ENCODE data around the gene IGDCC3.
"Not testable (repeated sequence)": the region's sequence is repeated elsewhere in the genome, so short reads cannot be mapped to it uniquely, and the experiment has no call there.

IGDCC3 gene

DNA sequence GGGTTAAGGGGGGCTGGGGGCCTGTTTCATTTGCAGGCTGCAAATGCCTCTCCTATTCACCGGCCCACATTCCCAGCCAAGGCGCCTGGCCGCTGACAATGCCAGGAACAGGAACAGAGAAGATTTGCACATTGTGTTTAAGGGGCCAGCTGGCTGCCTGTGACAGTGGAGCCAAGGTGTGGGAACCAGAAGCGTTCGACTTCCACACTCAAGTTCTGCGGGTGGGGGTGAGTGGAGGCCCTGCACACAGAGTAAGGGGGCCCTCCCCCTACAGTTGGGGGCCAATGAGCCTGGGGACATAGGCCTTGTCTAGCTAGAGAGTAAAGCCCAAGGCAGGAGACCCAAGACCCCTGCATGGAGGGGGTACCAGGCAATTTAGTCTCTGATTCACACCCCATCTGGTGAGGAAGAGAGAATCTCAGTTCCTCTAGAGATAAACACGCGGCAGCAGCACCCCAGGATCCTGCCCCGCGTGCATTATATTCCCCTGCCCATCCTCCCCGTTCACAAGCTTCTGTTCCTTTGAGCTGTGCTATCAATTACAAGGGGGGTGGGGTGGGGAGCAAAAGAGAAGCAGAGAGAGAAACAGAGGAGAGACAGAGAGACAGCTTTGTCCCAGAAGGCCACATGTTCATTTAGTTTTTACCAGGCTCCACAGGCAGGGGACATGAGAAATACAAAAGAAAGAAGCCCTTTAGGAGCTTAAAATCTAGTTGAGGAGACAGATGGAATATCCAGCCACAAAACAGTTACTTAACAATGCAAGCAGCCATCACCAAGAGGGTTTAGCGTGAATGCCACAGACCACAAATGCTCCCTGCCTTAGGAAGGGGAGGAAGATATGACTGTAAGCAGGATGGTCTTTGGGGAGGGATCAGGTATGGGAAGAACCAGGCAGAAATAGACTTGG is 9.2 kb downstream of the IGDCC3 start:
- DNase-seq = peak; percentile 73

DNA sequence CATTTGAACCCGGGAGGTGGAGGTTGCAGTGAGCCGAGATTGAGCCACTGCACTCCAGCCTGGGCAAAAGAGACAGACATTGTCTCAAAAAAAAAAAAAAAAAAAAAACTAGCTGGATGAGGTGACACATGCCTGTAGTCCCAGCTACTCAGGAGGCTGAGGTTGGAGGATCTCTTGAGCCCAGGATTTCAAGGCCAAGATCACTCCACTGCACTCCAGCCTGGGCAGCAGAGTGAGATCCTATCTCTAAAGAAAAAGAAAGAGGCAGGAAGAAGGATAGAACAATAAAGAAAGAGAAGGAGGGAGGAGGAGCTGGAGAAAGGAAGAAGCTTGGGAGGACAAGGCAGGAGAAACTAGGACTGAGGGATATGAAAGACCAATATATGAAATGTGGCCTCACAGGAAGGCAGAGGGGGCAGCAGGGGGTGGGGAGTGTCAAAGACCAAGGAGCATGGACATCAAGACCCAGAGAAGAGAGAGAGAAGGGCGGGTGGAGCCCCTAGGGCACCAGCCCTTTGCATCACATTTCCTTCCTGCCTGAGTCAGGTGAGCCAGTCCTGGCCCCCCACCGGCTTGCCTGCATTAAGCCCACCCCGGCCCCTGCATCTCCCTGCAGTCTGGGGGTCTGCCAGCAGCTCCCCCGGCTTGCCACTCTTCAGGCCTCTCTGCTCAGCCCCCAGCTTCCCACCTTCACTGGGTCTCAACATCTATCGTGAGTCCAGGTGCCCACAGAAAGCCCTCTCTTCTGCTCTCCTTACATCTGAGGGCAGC is 11.5 kb downstream of the IGDCC3 start:
- DNase-seq = no peak

DNA sequence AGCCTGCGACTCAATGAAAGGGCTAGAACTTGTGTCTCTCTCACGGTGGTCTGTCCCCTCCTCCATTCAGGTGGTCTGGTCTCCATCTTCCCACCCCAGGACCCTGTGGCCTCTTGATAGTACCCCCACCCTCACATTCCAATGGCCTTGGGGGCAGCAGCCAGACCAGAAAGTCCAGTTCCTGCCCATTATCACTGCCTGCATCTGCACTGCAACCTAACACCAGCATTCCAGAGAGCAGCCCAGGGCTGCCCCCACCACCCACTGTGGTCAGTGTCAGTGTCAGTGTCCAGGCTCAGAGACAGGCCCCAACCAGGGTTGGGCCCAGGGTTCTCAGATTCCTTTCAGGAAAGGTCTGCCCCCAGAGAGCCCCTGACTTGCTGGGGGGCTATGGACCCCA is 12.6 kb downstream of the IGDCC3 start:
- DNase-seq = no peak

DNA sequence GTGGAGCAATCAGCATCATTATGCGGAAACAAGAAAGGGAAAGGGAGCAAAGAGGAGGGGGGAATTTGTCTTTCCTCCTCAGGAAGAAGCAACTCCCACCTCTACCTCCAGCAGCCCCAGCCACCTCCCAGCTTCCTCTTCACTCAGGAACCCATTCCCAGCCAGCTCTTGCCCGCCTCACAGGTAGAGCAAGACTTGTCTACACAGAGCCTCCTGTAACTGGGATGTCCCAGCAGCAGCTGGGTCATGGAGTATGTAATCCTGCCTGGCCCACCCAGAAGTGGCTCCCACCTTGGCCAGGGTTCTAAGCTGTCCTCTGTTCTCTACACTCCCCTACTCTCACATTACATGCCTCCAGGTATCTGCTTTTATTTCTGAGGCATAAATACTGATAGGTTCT is 14.0 kb downstream of the IGDCC3 start:
- no peak for DNase-seq

DNA sequence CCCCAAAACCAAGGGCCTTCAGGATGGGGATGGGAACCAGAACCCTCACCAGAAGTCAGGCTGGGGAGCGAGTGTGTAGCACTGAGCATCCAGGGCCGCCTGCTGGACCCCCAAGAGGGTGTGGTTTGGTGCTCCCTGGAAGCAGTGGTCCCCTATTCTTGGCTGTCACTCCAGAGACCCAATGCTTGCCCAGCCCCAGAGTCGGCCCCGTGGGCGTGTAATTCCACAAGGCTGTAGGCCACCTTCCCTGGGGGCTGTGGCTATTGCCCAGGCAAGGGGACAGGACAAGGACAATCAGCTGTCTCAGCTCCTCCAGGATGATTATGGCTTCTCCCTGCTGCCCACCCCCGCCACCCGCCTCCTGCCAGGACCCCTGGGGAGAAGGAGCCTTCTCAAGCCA is 14.5 kb downstream of the IGDCC3 start:
- DNase-seq = no peak

DNA sequence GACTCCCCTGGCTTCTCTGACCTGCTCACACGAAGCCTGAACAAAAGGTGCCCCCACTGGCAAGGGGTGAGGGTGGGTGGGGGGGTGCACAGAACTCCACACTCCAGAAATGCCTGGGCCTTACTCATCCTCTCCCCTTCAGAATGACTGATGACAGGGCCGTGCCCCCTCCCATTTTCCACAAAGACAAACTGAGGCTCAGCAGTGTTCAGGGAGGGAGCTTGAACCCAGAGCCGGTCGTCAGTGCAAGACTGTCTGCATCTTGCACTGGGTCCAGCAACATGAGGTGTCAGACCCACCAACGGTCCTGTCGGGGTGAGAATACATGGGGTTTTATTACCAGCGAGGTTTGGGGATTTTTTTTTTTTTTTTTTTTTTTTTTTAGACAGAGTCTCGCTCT is 15.3 kb downstream of the IGDCC3 start:
- no peak for DNase-seq

DNA sequence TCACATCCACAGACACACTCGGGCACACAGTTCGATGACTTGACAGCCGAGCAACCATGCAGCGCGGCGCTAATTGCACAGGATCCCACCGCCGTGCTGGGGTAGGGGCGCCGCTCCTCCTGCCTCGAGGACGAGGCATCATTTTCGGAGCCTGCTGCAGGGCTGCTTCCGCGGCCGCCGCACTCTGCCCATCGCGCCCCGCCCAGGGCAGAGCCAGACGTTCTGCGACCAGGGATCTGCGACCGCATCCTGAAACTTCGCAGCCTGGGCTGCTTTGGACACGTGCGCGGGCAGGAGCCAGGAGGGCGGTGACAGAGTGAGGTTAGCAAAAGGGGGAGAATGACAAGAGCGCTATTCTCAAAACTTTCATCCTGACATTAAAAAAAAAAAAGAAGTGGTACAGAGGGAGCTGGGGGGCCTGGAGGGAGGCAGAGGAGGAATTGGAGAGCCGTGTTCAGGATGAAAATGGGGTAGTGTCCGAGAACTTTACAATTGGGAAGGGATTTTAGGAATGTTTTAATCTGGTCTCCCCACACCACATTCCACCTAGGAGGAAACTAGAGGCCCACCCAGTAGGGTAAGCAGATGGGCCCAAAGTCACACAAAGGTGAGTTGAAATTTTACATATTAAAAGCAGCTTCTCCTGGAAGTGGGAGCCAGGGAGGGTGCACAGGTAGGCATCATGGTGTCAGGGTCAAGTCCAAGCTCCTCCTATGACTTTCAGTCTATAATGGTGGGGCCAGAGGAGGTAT is 15.9 kb downstream of the IGDCC3 start:
- no peak for DNase-seq

DNA sequence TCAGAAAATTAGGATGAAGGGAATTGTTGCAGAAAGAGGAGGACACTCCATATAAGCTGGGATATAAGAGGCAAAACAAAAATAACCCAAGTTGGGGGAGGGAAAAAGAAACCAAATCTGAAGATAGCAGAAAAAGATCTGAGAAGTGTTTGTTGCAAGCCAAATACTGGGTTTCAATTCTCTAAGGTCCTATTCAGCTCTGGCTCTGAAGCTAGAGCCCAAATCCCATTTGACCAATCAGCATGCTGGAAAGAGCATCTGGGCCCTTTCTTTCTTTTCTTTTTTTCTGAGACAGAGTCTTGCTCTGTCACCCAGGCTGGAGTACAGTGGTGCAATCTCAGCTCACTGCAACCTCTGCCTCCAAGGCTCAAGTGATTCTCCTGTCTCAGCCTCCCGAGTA is 17.3 kb downstream of the IGDCC3 start:
- no peak for DNase-seq

DNA sequence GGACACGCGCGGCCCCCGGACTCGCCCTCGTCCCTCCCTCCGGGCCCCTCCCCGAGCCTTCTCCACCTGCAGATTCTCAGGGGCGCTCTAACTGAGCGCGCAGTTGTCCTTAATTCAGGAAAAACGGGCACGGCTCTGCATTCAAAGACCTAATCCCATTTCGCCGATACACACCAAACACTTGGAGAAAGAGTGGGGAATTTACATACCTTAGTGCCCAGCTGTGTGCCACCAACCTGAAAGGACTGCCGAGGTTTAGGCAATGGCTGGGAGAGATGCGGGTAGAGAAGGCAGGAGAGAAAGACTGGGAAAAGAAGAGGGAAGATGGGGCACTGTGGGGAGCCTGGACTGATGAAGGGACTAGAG is 21.8 kb downstream of the IGDCC3 start:
- no peak for DNase-seq

DNA sequence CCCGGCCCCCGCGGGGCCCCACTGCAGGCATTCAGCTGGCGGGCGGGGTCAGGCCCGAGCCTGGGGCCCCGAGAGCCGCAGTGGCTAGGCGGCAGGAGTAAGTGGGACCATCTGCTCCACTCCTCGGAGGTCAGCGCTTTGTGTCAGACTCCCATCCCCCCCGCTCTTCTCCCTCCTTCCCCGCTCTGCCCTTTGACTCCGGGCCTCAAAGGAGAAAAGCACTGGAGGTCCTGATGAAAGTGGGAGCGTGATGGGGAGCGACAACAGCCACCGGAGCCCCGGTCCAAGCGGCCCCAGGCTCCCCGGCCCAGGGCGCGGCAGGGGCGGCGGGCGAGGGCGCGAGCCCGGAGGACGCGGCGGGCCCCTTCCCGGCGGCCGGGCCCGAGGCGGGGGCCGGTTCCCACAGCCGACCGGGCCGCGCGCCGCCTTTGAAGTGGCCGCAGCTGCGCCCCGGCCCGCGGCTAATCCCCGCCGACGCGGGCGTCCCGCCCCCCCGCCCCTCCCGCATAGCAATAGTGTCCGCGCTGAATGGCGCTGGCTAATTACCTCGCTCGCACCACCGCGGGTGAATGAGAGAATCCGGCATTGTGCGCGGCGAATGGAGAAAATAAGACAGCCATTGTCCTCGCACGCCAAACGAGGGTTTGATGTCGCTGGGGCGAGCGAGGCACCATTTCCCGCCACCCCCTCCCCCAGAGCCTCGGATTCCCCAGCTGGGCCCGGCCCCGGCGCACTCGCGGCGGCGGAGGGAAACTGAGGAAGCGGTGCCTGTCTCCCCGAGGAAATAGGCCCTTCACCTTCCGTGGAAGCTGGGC is 22.4 kb downstream of the IGDCC3 start:
- no peak for DNase-seq

DNA sequence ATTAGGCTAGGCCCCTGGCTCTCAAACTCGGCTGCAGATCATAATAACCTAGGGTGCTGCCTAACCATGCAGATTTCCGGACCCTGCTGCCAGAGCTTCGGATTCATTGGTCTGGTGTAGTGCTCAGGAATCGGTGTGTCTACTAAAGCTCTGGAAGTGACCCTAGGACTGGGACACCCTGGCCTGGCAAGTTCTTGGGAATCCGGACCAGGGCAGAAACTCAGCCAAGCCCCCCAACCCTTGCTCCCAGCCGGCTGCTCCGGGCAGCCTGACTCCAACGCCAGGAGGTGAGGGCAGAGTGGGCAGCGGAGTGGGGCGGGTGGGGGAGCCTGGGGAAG is 23.0 kb downstream of the IGDCC3 start:
- DNase-seq = no peak

DNA sequence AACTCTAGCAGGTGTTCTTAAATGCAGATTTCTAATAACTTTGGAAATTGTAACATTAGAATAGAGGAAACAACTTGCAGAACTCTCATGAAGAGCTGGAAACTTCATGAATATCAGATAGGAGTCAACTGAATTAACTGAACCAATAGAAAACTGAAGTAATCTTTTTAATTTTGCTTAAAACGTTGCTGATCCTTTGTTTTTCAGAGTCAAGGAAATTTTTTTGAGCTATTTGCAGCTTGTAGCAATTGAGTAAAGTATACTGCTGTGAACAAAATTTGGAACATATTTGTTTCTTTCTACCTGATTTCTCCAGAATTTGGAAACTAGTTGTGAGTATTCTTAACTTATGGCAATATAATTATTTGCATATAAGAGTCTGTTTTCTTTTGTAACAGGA is 25.8 kb downstream of the IGDCC3 start:
- DNase-seq = not testable (repeated sequence)

DNA sequence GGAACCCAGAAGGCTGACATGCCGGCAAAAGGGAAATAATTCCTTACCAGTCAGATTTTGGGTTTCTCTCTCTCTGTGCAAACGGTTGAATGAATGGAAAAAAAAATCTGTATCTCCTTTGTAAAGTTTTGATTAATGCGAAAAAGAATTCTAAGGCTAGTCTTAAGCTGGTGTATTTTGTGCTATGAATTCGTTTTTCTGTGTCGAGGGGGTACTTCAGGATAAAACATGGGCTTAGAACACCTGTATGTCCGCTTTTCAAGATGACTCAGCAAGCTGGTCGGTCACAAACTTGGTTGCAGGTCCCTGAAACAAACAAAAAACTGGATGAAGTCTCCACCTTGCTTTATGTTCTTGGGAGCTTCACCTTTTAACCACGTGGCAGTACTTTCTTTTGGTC is 28.5 kb downstream of the IGDCC3 start:
- no peak for DNase-seq

DNA sequence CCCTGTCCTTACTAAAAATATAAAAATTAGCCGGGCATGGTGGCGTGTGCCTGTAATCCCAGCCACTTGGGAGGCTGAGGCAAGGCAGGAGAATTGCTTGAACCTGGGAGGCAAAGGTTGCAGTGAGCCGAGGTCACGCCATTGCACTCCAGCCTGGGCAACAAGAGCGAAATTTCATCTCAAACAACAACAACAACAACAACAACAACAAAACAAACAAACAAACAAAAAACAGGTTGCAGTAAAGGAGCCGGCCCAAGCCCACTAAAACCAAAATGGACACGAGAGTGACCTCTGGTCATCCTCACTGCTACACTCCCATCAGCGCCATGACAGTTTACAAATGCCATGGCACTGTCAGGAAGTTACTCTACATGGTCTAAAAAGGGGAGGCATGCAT is 30.0 kb downstream of the IGDCC3 start:
- DNase-seq = not testable (repeated sequence)

DNA sequence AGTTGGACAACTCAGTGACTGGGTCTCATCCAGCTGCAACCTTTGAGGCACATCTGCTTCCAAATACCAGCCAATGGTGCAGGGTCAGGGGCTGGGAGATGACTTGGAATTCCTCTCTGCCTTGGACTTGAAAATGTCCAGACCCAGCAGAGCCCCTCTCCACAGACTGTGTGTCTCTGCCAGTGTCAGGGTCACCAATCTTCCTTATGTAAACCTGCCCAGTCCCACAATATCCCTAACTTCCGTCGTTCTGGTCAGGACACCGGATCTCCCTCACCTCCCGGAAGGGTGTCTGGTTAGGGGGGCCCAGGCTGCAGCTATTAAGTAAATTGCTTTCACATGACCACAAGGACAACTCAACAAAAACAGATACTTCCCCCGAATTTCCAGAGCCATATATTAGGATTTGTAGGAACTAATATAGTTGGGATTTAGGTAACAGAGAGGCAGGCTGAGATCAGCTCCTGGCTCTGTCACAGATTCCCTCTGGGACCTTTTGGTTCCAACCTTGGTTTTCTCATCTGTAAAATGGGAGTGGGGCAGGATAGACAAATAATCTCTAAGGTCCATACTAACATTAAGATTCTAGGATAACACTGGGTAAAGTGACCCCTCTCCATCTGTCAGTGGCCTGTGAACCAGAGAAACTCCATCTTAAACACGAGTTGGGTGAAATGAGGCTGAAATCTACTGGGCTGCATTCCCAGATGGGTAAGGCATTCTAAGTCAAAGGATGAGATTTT is 30.8 kb downstream of the IGDCC3 start:
- no peak for DNase-seq

DNA sequence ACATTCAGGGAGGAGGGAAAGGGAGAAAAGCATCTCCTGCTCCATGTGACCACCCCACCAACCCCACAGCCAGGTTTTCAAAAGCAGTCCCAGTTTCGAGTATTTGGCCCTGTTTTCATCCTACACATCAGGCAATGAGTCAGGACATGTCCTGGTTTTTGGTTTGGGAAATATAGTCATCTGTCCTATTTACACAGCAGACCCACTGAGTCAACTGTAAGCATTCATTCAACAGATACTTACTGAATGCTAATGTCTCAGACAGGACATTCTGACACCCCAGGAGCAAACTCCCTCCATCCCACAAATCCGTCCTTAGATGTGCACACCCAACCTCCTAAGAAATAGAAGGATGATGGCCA is 32.9 kb downstream of the IGDCC3 start:
- no peak for DNase-seq

DNA sequence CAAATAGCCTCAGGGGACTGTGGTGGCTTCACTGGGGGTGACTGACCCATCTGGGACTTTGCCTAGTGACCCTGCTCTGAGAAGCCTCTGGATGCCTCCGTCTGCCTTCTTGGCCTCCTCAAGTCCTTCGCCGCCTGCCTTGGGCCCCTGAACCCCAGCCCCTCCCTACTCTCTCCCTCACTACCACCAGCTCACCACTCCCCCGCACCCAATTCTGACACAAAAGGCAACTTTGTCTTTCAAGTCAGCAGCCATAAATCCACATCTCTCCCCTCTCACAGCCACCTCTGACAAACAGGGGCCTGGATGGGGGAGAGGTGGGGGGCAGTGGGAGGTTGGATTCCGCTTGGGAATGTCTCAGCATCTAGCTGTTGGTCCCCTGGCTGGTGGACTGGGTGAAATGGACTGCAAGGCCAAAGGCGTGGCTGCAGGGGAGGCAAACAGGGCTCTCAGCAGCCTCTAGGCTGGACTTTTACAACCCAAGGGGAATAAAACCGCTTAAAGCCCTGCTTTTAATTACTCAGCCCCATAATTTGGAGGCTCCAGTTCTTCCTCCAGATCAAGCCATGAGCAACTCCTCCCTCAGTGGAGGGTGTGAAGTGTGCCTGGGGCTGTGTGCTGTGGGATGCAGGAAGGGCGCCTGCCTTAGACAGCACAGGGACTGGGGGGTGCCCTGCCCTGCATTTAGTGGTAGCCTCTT is 33.4 kb downstream of the IGDCC3 start:
- no peak for DNase-seq

DNA sequence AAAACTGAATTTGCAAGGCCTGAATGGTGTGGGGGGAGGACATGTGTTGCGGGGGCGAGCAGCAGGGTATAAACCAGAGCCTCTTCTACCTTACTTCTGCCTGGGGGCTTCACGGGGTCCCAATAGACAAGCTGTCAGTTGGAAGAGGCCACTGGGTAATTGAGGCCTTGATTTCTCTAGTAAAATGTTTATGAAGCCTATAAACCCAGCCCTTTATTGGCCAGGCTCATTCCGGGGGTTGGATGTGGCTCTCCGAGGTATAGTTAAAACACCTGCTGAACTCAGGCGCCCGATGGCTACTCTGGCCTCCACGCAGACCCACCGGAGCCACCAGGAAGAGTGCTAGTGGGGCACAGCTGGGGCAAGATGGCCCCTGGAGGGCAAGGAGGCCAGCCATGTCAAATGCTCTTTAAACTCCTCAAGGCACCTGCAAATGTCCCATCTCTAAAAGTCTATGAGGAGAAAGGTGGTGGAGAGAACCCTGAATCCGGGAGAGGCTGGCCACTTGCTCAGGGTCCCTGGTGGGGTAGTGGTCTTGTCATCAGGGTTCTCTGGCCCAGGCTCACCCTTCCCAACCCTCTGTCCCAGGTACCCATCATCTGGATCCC is 34.3 kb downstream of the IGDCC3 start:
- DNase-seq = no peak

DNA sequence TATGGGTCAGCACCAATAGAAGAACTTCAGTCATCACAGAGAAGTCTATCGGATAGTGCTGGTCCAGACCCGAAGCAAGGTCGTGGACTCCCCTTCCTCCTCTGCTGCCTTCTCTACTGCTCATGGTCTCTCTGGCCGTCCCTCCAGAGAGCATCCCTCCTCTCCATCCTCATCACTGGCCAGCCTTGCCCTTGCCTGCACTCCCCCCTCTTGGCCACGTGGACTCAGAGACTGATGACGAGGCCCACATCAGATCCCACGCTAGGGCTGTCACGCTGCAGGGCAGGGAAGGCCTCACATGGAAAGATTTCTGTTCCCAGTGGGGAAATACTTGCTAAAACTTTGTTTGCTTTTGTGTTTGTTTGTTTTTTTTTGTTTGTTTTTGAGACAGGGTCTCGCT is 35.3 kb downstream of the IGDCC3 start:
- DNase-seq = no peak

DNA sequence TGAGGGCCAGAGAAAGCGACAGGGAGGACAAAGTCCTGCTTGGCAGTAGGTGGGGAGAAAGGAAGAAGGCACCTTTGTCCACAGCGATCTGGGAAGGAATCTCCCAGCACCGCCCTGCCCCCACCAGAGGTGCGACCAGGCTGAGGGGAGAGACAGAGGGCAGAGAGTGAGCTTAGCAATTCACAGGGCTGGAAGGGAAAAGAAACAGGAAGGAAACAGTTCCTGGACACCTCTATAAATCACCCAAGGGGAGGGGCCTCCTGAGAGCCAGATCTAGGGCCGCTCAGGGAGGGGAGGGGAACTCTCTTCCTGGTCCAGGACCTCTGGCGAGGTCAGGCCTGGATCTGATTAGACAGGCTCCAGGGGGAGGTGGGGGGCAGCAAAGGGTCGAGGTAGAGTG is 37.9 kb downstream of the IGDCC3 start:
- no peak for DNase-seq

DNA sequence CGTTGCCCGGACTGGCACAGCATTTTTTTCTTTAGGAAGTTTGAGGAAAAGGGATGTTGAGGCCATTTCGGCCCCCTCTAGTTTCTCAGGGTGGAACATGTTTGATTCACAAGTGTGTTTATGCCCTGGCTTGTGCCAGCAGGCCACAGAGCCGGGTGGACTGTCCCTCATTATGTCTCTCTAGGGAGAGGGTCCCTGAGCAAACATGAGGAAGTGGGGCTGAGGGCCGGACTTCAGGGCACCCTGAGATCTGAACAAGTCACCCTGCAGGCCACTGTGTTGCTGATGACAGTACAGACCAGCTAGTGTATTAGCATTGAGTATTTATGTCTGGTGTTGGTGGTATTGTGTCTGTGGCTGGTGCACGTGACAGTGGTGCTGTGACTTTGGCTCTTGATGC is 38.4 kb downstream of the IGDCC3 start:
- DNase-seq = no peak
